NCI-H187 (cell line): ENCODE data around the gene SLC25A13.

Experiments used
- DNase-seq, 2 experiments: peaks; one replicate each; lab custom pipeline; 2025; lab: John Stamatoyannopoulos, UW

The SLC25A13 gene

GRCh38 chr7:96203786-96204185 lies 118.1 kb downstream of the SLC25A13 start:
- DNase-seq, result no peak

DNA sequence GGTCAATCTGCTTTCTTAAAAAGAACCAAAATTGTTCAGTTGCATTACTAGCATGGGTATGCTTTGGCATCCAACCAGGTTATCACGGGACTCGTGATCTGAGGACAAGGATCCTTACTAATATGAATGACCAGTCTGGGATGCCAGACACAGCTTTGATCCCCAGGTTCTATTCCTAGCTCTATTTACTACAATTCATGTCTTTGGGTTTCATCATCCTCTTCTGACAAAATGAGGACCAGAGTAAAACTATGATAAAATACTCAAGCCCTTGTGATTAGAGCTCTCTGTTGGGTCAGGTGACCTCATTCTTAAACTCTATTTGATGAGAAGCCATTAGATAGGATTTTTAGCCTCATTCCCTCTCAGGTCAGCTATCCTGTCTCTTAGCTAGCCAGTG lies 119.8 kb downstream of the SLC25A13 start:
- DNase-seq, result no peak

DNA sequence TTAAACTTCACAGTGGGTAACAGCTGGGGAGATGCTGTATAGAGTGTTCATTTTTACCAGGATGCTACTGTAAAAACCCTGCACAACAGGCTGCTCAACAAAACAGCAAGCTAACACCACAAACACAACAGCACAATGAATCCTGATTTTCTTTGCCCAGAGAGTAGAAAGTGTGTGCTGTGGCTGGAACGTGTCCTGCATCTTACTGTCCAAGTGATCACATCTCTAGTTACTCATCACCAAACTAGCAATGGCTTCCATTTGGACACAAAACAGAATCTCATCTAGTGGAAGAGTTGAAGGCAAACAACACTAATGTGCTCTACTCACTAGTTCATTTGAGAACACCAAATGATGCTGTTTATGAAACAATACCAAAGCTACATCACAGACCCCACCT lies 121.2 kb downstream of the SLC25A13 start:
- DNase-seq, result no peak

DNA sequence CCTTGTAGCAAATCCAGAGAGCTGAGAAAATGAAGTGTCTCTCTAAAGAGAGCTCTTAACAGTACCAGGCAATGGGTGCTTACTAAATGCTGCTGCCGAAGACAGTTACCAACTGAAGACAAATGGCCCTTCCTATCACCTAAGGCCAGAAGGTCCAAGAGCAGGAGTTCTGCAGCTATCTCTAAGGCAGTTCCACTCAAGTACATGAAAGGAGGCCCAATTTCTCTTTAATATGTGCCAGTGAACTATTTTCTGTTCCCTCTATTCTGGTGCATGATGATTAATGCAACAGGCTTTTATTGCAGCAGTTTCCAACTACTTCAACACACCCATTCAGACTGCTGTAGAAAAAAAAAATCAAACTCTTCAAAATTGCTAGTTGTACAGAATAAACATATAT lies 122.5 kb downstream of the SLC25A13 start:
- no peak for DNase-seq

GRCh38 chr7:96198047-96198636 lies 123.8 kb downstream of the SLC25A13 start:
- DNase-seq, result no peak

DNA sequence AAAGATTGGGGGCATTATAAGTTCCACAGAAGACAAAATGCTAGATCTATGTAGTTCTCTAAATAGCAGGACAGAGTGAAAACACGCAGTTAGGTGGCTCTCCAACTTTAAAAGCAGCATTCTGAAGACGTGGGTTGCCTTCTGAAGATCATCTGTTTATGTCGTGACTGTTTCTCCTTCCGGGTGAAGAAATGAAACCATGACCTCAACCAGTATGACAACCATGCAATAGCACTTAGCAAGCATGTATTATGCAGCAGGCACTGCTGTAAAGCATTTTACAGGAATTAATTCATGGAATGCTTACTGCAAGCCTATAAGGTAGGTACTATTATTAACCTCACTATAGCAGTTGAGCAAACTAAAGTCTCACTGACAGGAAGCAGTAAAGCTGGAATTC lies 125.2 kb downstream of the SLC25A13 start:
- DNase-seq, result no peak

GRCh38 chr7:96189129-96189820 lies 132.6 kb downstream of the SLC25A13 start:
- DNase-seq, result no peak

DNA sequence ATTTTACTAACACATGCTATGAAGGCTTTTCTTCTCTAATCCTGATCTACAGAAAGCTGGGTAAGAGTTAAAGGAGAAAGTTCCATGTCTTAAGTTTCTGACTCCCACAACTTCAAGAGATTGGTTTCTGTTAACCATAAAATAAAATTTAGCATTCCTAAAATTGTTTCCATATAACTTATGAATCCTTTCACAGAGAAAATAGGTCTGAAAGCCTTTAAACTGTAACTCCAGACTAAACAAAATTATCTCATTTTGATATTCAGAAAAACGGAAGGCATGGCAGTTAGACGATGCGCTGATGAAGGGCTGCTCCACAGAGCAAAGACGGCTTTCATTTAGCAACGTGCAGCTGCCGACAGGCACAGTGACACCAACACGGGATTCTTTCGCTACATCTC lies 133.3 kb downstream of the SLC25A13 start:
- no peak for DNase-seq

DNA sequence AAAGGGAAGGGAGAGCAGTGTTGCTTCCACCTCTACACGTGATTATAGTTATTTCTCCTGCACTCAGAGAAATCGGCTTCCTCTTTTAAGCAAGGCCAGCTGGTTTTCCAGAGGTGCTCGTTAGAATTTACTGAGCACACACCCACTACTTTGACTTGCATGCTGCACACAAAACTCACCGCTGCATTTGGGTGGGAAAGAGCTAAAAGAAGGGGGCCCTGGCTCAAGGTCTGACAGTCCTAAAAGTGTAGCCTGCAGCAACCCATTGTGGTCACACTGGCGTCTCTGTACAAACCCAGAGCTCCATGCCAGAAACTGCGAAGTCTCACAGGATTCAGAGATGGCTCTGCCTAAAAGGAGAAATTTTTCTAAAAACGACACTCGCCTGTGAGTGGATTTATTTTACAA lies 133.7 kb downstream of the SLC25A13 start:
- DNase-seq, result no peak

DNA sequence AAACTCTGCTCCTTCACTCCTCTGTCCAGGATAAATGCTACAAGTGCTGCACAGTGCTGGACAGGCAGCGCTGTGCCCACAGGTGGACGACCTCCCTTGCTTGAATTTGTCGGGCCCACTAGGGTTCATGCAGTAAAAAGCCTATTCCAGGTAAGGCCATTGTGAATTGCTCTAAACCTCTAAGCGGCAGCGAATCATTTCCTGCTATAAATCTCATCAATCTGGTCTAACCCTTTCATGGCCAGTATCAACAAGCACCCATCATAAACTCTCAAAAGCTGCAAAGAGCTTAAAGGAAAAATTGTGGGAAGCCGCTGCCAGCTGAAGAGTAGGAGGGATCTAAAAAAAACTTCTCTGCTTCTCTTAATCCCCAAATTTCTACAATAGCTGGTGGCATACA lies 134.2 kb downstream of the SLC25A13 start:
- no peak for DNase-seq

- no peak for DNase-seq
Observed at GRCh38 chr7:96184783-96185182, 137.1 kb downstream of the SLC25A13 start.

GRCh38 chr7:96183163-96183670 lies 138.7 kb downstream of the SLC25A13 start:
- no peak for DNase-seq

DNA sequence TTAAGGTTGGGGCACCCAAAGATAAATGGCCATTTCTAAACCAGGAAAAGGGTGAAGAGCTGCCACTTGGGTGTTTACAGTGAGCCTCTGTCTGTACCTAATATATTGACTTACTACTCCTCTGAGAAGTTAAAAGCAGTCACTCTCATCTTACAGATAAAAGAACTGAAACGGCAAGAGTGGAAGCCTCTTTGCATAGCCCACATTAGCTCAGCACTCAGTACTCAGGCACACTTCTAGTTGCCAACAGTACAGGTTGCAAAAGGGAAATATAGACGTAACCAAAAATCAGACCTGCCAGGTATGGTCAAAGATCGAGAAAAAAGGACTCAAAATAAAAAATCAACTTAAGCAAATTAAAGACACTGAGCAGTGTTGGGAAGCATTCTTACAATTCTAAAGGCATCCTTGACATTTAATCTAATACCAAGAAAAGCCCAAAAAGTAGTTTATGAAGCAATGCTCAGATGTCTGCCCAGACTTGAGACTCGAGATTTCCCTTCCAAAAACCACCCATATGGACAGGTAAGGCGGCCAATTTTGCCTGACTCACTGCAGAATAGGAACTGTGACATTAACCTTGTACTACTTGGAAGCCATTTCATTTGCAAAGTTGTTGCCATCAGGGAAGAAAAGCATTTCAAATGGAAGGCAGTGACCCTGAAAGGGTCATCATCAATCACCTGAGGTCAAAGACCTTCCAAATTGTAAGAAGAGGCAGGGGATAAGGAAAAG lies 139.3 kb downstream of the SLC25A13 start:
- no peak for DNase-seq

DNA sequence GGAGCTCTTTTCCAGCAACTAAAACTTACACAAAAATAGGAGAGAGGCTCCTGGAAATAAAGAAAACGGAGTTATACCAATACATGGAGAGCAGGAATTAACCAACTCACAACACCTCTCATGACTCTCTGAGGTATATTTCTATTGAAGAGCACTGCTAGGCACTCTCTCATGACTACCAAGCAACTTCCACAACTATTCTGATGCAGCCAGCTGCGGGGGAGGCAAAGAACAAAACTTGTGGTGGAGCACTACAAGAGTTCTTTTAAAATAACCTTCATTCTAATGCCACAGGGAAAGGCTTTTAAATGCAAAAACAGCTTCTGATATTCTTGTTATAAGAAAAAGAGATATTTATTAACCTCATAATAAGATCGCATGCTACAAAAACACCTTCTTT lies 140.7 kb downstream of the SLC25A13 start:
- no peak for DNase-seq

GRCh38 chr7:96179837-96180236 lies 142.1 kb downstream of the SLC25A13 start:
- no peak for DNase-seq

- no peak for DNase-seq
Observed at GRCh38 chr7:96179341-96179740, 142.6 kb downstream of the SLC25A13 start.

DNA sequence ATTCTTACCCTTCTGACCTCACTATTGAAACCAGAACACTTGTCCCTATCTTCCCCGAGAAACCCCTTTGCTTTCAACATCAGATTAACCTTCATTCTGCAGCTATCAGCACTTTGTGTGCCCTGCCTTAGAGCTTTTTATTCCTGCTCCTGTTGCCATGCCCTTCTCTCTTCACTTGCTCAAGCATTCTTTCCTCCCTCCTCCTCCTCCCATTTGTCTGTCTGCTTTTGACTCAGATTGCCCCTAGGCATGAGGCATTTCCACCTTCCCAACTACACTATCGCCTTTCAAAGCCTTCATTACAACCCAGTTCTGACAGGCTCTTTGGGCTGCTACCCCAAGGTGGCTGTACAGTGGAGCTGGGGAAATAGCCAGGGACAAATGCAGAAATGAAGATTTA lies 143.3 kb downstream of the SLC25A13 start:
- DNase-seq, result no peak

DNA sequence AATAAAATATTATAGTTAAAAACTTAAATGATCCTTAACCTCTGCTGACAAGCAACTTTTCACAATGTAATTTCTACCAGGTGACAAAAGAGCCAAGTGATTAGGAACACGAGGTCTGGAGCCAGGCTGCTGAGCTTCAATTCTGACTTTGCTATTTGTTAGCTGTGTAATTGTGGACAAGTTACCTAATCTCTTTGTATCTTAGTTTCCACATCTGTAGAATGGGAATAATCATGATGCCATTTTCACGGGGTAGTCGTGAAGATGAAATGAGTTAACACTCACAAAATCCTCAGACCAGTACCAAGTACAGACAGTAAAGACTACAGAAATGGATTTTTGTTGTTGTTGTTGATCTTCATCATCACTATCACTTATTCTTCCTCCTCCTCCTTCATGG lies 144.5 kb downstream of the SLC25A13 start:
- DNase-seq, result no peak

- no peak for DNase-seq
Observed at GRCh38 chr7:96174812-96175211, 147.1 kb downstream of the SLC25A13 start.

DNA sequence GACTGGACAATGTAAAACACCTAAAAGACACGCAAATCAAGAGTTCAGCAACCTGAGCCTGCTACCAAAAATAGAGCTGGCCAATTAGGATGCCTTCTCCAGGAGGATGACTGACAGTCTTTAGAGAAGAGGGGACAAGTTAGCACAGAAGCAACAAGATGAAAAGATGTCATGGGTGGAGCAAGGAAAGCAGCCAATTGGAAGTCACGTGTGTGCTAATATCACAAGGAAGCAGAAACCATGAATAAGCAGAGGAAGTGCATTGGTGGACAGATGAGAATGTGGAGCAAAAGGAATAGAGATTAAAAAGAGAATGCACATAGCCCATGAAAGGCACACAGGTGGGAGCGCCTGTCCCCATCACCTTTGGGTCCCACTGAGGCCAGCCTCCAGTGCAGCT lies 148.1 kb downstream of the SLC25A13 start:
- no peak for DNase-seq

DNA sequence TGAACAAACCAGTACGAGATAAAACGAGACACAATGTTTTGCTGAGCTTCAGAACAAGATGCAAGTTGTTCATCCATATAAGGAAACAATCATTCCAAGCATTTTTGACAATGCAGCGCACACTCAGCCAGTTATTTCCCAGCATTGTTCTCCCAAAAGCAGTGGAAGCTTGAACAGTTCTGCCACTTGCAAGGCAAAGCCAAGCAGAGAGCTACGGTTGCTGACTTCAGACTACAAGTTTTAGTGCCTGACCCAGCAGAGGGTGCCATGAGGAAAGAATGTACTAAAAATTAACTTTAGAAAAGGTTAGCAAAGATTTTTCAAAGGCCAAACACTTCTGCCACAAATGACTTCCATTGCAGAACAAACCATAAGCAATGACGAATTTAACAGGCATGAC lies 152.5 kb downstream of the SLC25A13 start:
- DNase-seq, result no peak

DNA sequence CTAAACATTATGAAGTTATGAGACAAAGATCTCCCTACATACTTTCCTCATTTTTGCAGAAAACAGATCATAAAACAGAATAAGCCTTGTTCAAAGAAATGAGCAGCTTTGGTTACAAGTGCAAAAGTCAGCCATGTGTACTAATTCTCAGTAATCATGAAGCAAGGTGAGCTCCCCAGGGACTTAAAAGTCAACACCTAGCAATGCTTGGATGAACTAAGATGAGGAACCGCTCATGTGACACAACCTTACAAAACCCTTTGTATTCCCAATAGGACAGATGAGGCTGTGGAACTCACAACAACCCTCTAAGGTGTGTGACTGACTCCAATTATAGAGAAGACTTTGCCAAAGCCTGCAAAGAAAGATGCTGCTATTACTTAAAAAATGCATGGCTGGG lies 154.5 kb downstream of the SLC25A13 start:
- DNase-seq, result peak in 1 of 2 experiments; percentile 34

DNA sequence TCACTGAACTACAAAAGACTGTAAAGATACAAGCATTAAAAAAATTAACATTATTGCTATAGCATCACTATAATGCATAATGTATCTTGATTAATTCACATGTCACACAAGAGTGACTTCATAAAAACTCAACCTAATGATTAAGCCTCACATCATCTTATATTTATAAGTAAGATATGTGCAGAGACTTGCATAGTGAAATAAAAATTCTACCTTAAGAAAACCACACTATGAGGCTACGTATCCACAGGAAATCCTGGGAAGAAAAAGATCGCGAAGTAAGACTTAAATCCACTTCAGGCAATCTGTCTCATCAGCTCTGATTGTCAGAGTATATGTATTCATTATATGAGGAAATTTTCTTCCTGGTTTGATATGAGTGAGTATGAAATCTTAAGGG lies 160.0 kb downstream of the SLC25A13 start:
- DNase-seq, result no peak
